Dendritic cell treated with granulocyte-macrophage colony-stimulating factor and Interleukin-4, amounts not matched to agents 40 ng/mL and 50 ng/mL, for 4 days (primary cell): ENCODE results near the gene UBE2I.

Source experiments
- H3K27ac Mint-ChIP-seq: one replicate; pipeline ENCODE4 v1.8.0; 2022; ENCODE audit warnings: mild to moderate bottlenecking, mixed read lengths
- H3K27me3 Mint-ChIP-seq: one replicate; pipeline ENCODE4 v1.8.0; 2022; ENCODE audit warnings: mild to moderate bottlenecking, mixed read lengths
- H3K36me3 Mint-ChIP-seq: one replicate; pipeline ENCODE4 v1.8.0; 2022; ENCODE audit warnings: low read depth, mixed read lengths
- H3K4me1 Mint-ChIP-seq: one replicate; pipeline ENCODE4 v1.8.0; 2022; ENCODE audit warnings: low read depth, mixed read lengths
- H3K4me3 Mint-ChIP-seq: one replicate; pipeline ENCODE4 v1.8.0; 2022; ENCODE audit warnings: mild to moderate bottlenecking, moderate library complexity, mixed read lengths
- H3K9me3 Mint-ChIP-seq: one replicate; pipeline ENCODE4 v1.8.0; 2022; ENCODE audit warnings: mixed read lengths
- intact Hi-C: fragments of 100-400 bp; cut with micrococcal nuclease; formaldehyde crosslinking; loops from one replicate; pipeline ENCODE4 v1.15.0; 2022

Gene UBE2I

DNA sequence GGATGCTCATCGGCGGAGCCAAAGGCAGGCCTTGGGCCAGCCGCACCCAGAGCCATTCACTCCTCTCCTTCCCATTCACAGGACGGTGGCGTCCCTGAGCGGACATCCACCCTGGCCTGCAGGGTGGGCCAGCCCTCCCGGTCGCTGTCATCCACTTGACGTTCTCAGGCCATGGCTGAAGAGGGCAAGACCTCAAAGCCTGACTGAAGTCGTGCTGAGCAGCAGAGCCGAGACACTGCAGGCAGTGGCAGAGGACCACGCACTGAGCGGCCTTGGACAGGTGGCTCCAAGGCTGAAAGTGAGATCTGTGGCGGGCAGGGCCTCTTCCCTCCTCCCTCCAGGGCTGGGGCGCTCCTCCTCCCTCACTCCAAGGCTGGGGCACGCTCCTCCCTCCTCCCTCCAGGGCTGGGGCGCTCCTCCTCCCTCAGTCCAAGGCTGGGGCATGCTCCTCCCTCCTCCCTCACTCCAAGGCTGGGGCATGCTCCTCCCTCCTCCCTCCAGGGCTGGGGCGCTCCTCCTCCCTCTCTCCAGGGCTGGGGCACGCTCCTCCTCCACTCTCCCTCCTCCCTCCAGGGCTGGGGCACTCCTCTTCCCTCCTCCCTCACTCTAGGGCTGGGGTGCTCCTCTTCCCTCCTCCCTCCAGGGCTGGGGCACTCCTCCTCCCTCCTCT, 66.4 kb downstream of the UBE2I start:
- Mint-ChIP-seq H3K36me3 (peaks cover 76% of the 10 kb centered on the region), H3K9me3 (no peaks in the 10 kb centered on the region), H3K4me3 (no peak overlapping the region), H3K27ac (no peak overlapping the region), H3K4me1 (peaks cover 17% of the 10 kb centered on the region), H3K27me3 (no peaks in the 10 kb centered on the region)
- intact Hi-C loops: no loop called here
